ENCODE results near the gene LY6G6F. TPM values are rescaled to one million over a fixed set of nuclear protein-coding genes. Genes with fewer than 3 reads are reported as not detected.

The LY6G6F gene
- total and polyA plus RNA-seq, 2 of the 13 experiments (the other 11 are each of a cell fraction or from before 2014, with no cell fraction given) = not detected

DNA sequence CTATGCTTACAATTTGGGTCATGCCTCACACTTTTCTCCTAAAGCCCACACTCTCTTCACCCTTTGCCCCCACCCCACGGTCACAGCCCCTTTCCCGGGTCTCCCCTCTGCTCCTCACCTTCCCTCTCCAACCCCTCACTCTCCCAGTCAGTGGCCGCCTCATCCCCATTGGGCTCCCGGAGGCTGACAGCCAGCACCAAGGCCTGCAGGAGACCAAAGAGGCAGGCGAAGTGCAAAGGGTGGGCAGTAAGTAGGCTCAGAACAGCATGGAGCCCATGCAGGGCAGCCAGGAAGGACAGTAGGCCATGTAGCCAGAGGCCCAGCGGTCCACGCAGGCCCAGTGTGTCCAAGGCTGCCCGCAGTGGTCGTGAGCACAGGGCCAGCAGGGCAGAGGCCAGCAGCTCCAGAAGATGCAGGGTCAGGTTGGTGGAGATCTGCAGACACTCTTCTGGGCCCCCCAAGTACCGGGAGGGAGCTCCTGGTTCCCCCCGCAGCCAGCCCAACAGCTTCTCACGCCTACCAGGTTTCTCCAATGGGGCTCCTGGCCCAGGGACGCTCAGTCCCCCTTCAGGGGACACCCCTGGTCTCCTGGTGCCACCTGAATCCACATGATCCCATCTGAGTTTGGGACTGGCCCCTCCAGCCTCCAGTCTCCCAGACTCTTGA is 47.5 kb upstream of the LY6G6F start (continued):
- TF ChIP-seq AKAP8 (CRISPR knock-in tag; IDR thresholded peaks at IDR 0.05) (no peak; the same call in 1 of the 2 replicates), HHEX (CRISPR knock-in tag; IDR thresholded peaks at IDR 0.05) (0 out of 2 replicates have a peak, but pooled peaks have one; percentile 9), ZSCAN29 (CRISPR knock-in tag; conservative IDR thresholded peaks at IDR 0.05) (peak; percentile 5; the same call in 1 of the 2 replicates), HOXA9 (CRISPR knock-in tag; IDR thresholded peaks at IDR 0.05; ENCODE audit: borderline replicate concordance) (0 out of 2 replicates have a peak, but pooled peaks have one; percentile 11), EED (CRISPR knock-in tag; IDR thresholded peaks at IDR 0.05) (peak; percentile 50; the same call in 1 of the 2 replicates), ZFY (CRISPR knock-in tag; IDR thresholded peaks at IDR 0.05) (peak; percentile 63), PHF8 (CRISPR knock-in tag; IDR thresholded peaks at IDR 0.05) (peak; percentile 47; the same call in 1 of the 2 replicates), ZC3H4 (CRISPR knock-in tag; IDR thresholded peaks at IDR 0.05; ENCODE audit: borderline replicate concordance) (0 out of 2 replicates have a peak, but pooled peaks have one; percentile 49), ZSCAN21 (CRISPR knock-in tag; IDR thresholded peaks at IDR 0.05; ENCODE audit: borderline replicate concordance) (peak; percentile 75; the same call in 1 of the 2 replicates), ZNF616 (CRISPR knock-in tag; IDR thresholded peaks at IDR 0.05; ENCODE audit: low read depth) (peak; percentile 67; the same call in 1 of the 2 replicates), RBM39 (IDR thresholded peaks at IDR 0.05; ENCODE audit: low read depth, low read length, poor library complexity, severe bottlenecking) (peak; percentile 10), ZNF567 (CRISPR knock-in tag; IDR thresholded peaks at IDR 0.05; ENCODE audit: borderline replicate concordance) (no peak), ZNF772 (CRISPR knock-in tag; IDR thresholded peaks at IDR 0.05) (peak; percentile 75), SOX13 (IDR thresholded peaks at IDR 0.05) (no peak), SOX13 (CRISPR knock-in tag; conservative IDR thresholded peaks at IDR 0.05 in 1 of 2, IDR thresholded peaks at IDR 0.05 in 1 of 2) (0 out of 4 replicates have a peak, but pooled peaks of 1 of the 2 experiments have one; percentile 2), NRL (CRISPR knock-in tag; IDR thresholded peaks at IDR 0.05; ENCODE audit: borderline replicate concordance) (peak; percentile 18; the same call in 1 of the 2 replicates), MAZ (IDR thresholded peaks at IDR 0.05; ENCODE audit: borderline replicate concordance, low read depth, low read length) (no peak), MAZ (CRISPR knock-in tag; IDR thresholded peaks at IDR 0.05; ENCODE audit: low read depth) (0 out of 2 replicates have a peak, but pooled peaks have one; percentile 28), ZNF629 (CRISPR knock-in tag; conservative IDR thresholded peaks at IDR 0.05) (peak; percentile 61; the same call in 1 of the 2 replicates), ZNF550 (CRISPR knock-in tag; IDR thresholded peaks at IDR 0.05; ENCODE audit: borderline replicate concordance) (0 out of 2 replicates have a peak, but pooled peaks have one; percentile 9)
- TF ChIP-seq, protein P1, sequence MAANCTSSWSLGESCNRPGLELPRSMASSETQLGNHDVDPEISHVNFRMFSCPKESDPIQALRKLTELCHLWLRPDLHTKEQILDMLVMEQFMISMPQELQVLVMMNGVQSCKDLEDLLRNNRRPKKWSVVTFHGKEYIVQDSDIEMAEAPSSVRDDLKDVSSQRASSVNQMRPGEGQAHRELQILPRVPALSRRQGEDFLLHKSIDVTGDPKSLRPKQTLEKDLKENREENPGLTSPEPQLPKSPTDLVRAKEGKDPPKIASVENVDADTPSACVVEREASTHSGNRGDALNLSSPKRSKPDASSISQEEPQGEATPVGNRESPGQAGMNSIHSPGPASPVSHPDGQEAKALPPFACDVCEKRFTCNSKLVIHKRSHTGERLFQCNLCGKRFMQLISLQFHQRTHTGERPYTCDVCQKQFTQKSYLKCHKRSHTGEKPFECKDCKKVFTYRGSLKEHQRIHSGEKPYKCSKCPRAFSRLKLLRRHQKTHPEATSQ (CRISPR knock-in tag; IDR thresholded peaks at IDR 0.05; ENCODE audit: borderline replicate concordance) = no peak
- TF ChIP-seq, protein P2, sequence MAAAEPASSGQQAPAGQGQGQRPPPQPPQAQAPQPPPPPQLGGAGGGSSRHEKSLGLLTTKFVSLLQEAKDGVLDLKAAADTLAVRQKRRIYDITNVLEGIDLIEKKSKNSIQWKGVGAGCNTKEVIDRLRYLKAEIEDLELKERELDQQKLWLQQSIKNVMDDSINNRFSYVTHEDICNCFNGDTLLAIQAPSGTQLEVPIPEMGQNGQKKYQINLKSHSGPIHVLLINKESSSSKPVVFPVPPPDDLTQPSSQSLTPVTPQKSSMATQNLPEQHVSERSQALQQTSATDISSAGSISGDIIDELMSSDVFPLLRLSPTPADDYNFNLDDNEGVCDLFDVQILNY (CRISPR knock-in tag; conservative IDR thresholded peaks at IDR 0.05) = no peak
- TF ChIP-seq, protein P3, sequence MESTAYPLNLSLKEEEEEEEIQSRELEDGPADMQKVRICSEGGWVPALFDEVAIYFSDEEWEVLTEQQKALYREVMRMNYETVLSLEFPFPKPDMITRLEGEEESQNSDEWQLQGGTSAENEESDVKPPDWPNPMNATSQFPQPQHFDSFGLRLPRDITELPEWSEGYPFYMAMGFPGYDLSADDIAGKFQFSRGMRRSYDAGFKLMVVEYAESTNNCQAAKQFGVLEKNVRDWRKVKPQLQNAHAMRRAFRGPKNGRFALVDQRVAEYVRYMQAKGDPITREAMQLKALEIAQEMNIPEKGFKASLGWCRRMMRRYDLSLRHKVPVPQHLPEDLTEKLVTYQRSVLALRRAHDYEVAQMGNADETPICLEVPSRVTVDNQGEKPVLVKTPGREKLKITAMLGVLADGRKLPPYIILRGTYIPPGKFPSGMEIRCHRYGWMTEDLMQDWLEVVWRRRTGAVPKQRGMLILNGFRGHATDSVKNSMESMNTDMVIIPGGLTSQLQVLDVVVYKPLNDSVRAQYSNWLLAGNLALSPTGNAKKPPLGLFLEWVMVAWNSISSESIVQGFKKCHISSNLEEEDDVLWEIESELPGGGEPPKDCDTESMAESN (CRISPR knock-in tag; conservative IDR thresholded peaks at IDR 0.05) = 0 out of 2 replicates have a peak, but pooled peaks have one; percentile 28
- TF ChIP-seq, protein P4, sequence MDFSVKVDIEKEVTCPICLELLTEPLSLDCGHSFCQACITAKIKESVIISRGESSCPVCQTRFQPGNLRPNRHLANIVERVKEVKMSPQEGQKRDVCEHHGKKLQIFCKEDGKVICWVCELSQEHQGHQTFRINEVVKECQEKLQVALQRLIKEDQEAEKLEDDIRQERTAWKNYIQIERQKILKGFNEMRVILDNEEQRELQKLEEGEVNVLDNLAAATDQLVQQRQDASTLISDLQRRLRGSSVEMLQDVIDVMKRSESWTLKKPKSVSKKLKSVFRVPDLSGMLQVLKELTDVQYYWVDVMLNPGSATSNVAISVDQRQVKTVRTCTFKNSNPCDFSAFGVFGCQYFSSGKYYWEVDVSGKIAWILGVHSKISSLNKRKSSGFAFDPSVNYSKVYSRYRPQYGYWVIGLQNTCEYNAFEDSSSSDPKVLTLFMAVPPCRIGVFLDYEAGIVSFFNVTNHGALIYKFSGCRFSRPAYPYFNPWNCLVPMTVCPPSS (IDR thresholded peaks at IDR 0.05) = no peak
